Right ventricle myocardium inferior (tissue), 1 donor: ENCODE measurements around the gene SLIT3. TPM values are rescaled to one million over a fixed set of nuclear protein-coding genes. Genes with fewer than 3 reads are reported as not detected.
A peak's percentile ranks its signal among the peaks of the same experiment; 100 is the strongest.

Experiments
- ATAC-seq: fragments of 200-7000 bp; cut with Tn5 transposase; one replicate; pipeline ENCODE4 v1.9.1; 2020; ENCODE audit warnings: mild to moderate bottlenecking, moderate library complexity
- DNase-seq: peaks from one replicate; pipeline ENCODE4 v3.0.0; 2021; ENCODE audit errors: missing footprints
- intact Hi-C: fragments of 100-400 bp; cut with DNase I; formaldehyde crosslinking; loops from one replicate; pipeline ENCODE4 v1.11.0; 2022
- total RNA-seq: library from RNA; stranded (reverse); fragmentation: NEBNext Ultra II Directional; extraction: Animal tissue kit (Norgen Biotek cat#: 25700); gene quantifications from one replicate; pipeline ENCODE4 v1.2.1, GENCODE V29; 2021
- donor health status: DM: no; HTN: yes; CAD: no; lungs with severe emphysema.

The SLIT3 gene
- total RNA-seq, 1 donor from 2014 or later = 12.4 TPM

- intact Hi-C loops = no loop called here
- DNase-seq (no peak), ATAC-seq (no peak)
These were observed 325.6 kb downstream of the SLIT3 start for GRCh38 chr5:168975331-168975730.

- no peak for DNase-seq
- no peak for ATAC-seq
- intact Hi-C loops = no loop called here
These were observed 326.9 kb downstream of the SLIT3 start for GRCh38 chr5:168974082-168974481.

- no peak for DNase-seq
- peak; percentile 65 for ATAC-seq
- intact Hi-C loops = no loop called here
These were observed 328.2 kb downstream of the SLIT3 start for GRCh38 chr5:168972731-168973130.

GRCh38 chr5:168971100-168971499, 329.8 kb downstream of the SLIT3 start:
- DNase-seq = no peak
- no peak for ATAC-seq
- intact Hi-C loops = no loop called here

- no peak for ATAC-seq
- no peak for DNase-seq
- intact Hi-C loops = no loop called here
These were observed 331.5 kb downstream of the SLIT3 start for GRCh38 chr5:168969326-168969886.

- intact Hi-C loops = no loop called here
- no peak for ATAC-seq
- no peak for DNase-seq
These were observed 332.9 kb downstream of the SLIT3 start for GRCh38 chr5:168967882-168968620.

- ATAC-seq = peak; percentile 57
- no peak for DNase-seq
- intact Hi-C loops = no loop called here
These were observed 335.3 kb downstream of the SLIT3 start for GRCh38 chr5:168965638-168966037.

- intact Hi-C loops = no loop called here
- DNase-seq = no peak
- ATAC-seq = no peak
These were observed 336.8 kb downstream of the SLIT3 start for GRCh38 chr5:168964182-168964581.

- intact Hi-C loops = no loop called here
- no peak for DNase-seq
- ATAC-seq = no peak
These were observed 338.6 kb downstream of the SLIT3 start for GRCh38 chr5:168962306-168962705.

GRCh38 chr5:168961681-168962080, 339.3 kb downstream of the SLIT3 start:
- no peak for DNase-seq
- intact Hi-C loops = no loop called here
- ATAC-seq = no peak

GRCh38 chr5:168960497-168960896, 340.4 kb downstream of the SLIT3 start:
- no peak for ATAC-seq
- no peak for DNase-seq
- intact Hi-C loops = no loop called here

GRCh38 chr5:168953351-168953750, 347.6 kb downstream of the SLIT3 start:
- intact Hi-C loops = no loop called here
- DNase-seq (no peak), ATAC-seq (no peak)

GRCh38 chr5:168952196-168952595, 348.7 kb downstream of the SLIT3 start:
- intact Hi-C loops = no loop called here
- DNase-seq (no peak), ATAC-seq (no peak)

GRCh38 chr5:168951769-168952168, 349.2 kb downstream of the SLIT3 start:
- intact Hi-C loops = no loop called here
- ATAC-seq = no peak
- DNase-seq = no peak

GRCh38 chr5:168951356-168951755, 349.6 kb downstream of the SLIT3 start:
- DNase-seq (no peak), ATAC-seq (no peak)
- intact Hi-C loops = no loop called here

GRCh38 chr5:168950241-168950951, 350.5 kb downstream of the SLIT3 start:
- intact Hi-C loops = no loop called here
- DNase-seq (no peak), ATAC-seq (no peak)

- intact Hi-C loops = loop anchor here (5.0 kb wide), 1 partner anchor 241 kb away; no protein-coding TSS in a partner anchor
- DNase-seq (no peak), ATAC-seq (no peak)
These were observed 352.2 kb downstream of the SLIT3 start for GRCh38 chr5:168948746-168949145.

- ATAC-seq = no peak
- intact Hi-C loops = loop anchor here (2.0 to 5.0 kb wide), 2 partner anchors 240 to 267 kb away; no protein-coding TSS in a partner anchor
These were observed 353.6 kb downstream of the SLIT3 start for GRCh38 chr5:168947212-168947868.

GRCh38 chr5:168946363-168946762, 354.6 kb downstream of the SLIT3 start:
- ATAC-seq = peak; percentile 23
- DNase-seq = no peak
- intact Hi-C loops = loop anchor here (2.0 to 5.0 kb wide), 2 partner anchors 239 to 266 kb away; no protein-coding TSS in a partner anchor

More at GRCh38 chr5:168947212-168947868, 353.6 kb downstream of the SLIT3 start:
- DNase-seq = no peak
